DMS114 treated with DMSO at 0.1 percent for 48 hours (cell line): ENCODE measurements around the gene RPS16.

ENCODE experiments used
- DNase-seq: peaks from one replicate; lab custom pipeline; 2025; ENCODE audit not compliant: unreplicated experiment; lab: John Stamatoyannopoulos, UW

The RPS16 gene

GRCh38 chr19:39449116-39449797 lies 13.5 kb upstream of the RPS16 start:
- no peak for DNase-seq

GRCh38 chr19:39448271-39448670 lies 12.5 kb upstream of the RPS16 start:
- DNase-seq: no peak

GRCh38 chr19:39446365-39447084 lies 10.8 kb upstream of the RPS16 start:
- no peak for DNase-seq

- peak; percentile 89 for DNase-seq
Measured at GRCh38 chr19:39445196-39446111, 9.7 kb upstream of the RPS16 start, which contains the start of gene SUPT5H. TSS of gene SUPT5H (plus strand) at chr19:39445582. CDS start at chr19:39445891, 309 bp downstream.

GRCh38 chr19:39444598-39445195 lies 8.9 kb upstream of the RPS16 start:
- DNase-seq: no peak

- no peak for DNase-seq
Measured at GRCh38 chr19:39438270-39438934, 2.7 kb upstream of the RPS16 start.

- DNase-seq: no peak
Measured at GRCh38 chr19:39436350-39436716, 584 bp upstream of the RPS16 start.

GRCh38 chr19:39434123-39435076 lies 1.3 kb downstream of the RPS16 start:
- DNase-seq: no peak

GRCh38 chr19:39433480-39434079 lies 2.2 kb downstream of the RPS16 start:
- no peak for DNase-seq

GRCh38 chr19:39432677-39433025 lies 3.1 kb downstream of the RPS16 start:
- DNase-seq: no peak

GRCh38 chr19:39430675-39431593 lies 4.8 kb downstream of the RPS16 start:
- DNase-seq: peak; percentile 59

GRCh38 chr19:39428283-39429112 lies 7.3 kb downstream of the RPS16 start:
- DNase-seq: peak; percentile 65

- no peak for DNase-seq
Measured at GRCh38 chr19:39427707-39428106, 8.0 kb downstream of the RPS16 start.

GRCh38 chr19:39426170-39426569 lies 9.6 kb downstream of the RPS16 start:
- no peak for DNase-seq

GRCh38 chr19:39425744-39426143 lies 10.0 kb downstream of the RPS16 start:
- no peak for DNase-seq

GRCh38 chr19:39424934-39425333 lies 10.8 kb downstream of the RPS16 start:
- DNase-seq: no peak
